Neutrophil (primary cell): Measurements from ENCODE around the gene ERVMER34-1.

Experiments used
- H3K27ac ChIP-seq: fragments of 200-600 bp; sonication (generic); 2 replicates; pipeline ENCODE4 v1.5.1; 2016; ENCODE audit warnings: mild to moderate bottlenecking, moderate library complexity
- H3K27me3 ChIP-seq: fragments of 200-600 bp; sonication (generic); 2 replicates; pipeline ENCODE4 v1.6.0; 2016; ENCODE audit warnings: mild to moderate bottlenecking
- H3K36me3 ChIP-seq: fragments of 200-600 bp; sonication (generic); 2 replicates; pipeline ENCODE4 v1.5.1; 2017
- H3K4me1 ChIP-seq, 2 experiments: fragments of 200-600 bp in 1 of 2; sonication (generic) in 1 of 2; 1 replicate in 1 of 2; 2 replicates in 1 of 2; pipeline versions ENCODE4 v1.5.1 to v1.6.1; 2013 to 2016; ENCODE audit warnings: low read depth in 1 of 2, low read length in 1 of 2, mild to moderate bottlenecking in 1 of 2, moderate library complexity in 1 of 2; ENCODE audit not compliant: control insufficient read depth in 1 of 2, insufficient read depth in 1 of 2
- H3K4me3 ChIP-seq, 2 experiments: fragments of 200-600 bp in 1 of 2; sonication (generic) in 1 of 2; 1 replicate in 1 of 2; 2 replicates in 1 of 2; pipeline ENCODE4 v1.5.1; 2013 to 2016; ENCODE audit warnings: low read depth in 1 of 2, low read length in 1 of 2, mild to moderate bottlenecking in 1 of 2, moderate library complexity in 1 of 2
- H3K9me3 ChIP-seq: fragments of 200-600 bp; sonication (generic); 2 replicates; pipeline ENCODE4 v1.5.1; 2016
- TF ChIP-seq, protein P1 (sequence below): fragments of 200-600 bp; sonication (generic); IDR thresholded peaks from 2 replicates; pipeline ENCODE4 v1.5.1; 2016; ENCODE audit warnings: antibody characterized with exemption

The ERVMER34-1 gene, protein sequence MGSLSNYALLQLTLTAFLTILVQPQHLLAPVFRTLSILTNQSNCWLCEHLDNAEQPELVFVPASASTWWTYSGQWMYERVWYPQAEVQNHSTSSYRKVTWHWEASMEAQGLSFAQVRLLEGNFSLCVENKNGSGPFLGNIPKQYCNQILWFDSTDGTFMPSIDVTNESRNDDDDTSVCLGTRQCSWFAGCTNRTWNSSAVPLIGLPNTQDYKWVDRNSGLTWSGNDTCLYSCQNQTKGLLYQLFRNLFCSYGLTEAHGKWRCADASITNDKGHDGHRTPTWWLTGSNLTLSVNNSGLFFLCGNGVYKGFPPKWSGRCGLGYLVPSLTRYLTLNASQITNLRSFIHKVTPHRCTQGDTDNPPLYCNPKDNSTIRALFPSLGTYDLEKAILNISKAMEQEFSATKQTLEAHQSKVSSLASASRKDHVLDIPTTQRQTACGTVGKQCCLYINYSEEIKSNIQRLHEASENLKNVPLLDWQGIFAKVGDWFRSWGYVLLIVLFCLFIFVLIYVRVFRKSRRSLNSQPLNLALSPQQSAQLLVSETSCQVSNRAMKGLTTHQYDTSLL

DNA sequence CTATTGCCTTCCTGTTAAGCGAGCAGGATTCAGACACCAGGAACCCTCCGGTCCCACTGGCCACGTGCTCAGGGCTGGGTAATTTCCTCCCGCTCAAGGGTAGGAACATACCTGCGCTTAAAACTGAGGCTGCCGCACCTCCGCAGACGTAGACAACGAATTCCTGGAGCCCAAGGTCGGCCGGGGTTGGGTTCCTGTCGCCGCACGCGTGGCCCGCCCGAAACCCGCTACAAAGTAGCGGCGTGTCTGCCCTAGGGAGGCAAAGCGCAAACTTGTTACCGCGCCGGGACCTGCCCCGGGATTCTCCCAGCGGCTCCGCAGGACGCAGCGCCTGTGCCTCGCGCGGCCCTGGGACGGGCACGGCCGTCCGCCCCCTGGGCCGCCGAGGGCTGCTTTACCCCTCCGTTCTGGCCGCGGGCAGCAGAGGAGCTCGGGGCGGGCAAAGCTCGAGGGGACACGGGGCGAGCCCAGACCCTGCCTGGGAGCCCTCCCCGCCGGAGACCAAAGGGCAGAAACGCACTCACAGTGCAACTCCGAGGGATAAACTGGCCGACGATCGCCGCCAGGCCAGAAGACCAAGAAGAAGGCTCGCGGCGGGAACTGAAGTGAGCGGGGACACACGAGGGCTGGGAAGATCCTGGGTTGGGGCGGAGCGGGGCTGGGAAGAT, at the start of gene ERVMER34-1:
ERVMER34-1 (minus strand) TSS at position 607 of the 668 bp plus-strand sequence. CDS start 5,905 bp downstream, outside the sequence.
- TF ChIP-seq, protein P1, sequence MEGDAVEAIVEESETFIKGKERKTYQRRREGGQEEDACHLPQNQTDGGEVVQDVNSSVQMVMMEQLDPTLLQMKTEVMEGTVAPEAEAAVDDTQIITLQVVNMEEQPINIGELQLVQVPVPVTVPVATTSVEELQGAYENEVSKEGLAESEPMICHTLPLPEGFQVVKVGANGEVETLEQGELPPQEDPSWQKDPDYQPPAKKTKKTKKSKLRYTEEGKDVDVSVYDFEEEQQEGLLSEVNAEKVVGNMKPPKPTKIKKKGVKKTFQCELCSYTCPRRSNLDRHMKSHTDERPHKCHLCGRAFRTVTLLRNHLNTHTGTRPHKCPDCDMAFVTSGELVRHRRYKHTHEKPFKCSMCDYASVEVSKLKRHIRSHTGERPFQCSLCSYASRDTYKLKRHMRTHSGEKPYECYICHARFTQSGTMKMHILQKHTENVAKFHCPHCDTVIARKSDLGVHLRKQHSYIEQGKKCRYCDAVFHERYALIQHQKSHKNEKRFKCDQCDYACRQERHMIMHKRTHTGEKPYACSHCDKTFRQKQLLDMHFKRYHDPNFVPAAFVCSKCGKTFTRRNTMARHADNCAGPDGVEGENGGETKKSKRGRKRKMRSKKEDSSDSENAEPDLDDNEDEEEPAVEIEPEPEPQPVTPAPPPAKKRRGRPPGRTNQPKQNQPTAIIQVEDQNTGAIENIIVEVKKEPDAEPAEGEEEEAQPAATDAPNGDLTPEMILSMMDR, result no peak
- H3K36me3 ChIP-seq, result no peaks in the 10 kb centered on the region
- no peak within 1 kb of the TSS for H3K4me3 ChIP-seq
- H3K27me3 ChIP-seq, result peaks cover 66% of the 10 kb centered on the region
- H3K9me3 ChIP-seq, result no peaks in the 10 kb centered on the region
- H3K4me1 ChIP-seq, result peaks cover 6 to 8% of the 10 kb centered on the region in 2 experiments
- no peak within 1 kb of the TSS for H3K27ac ChIP-seq

DNA sequence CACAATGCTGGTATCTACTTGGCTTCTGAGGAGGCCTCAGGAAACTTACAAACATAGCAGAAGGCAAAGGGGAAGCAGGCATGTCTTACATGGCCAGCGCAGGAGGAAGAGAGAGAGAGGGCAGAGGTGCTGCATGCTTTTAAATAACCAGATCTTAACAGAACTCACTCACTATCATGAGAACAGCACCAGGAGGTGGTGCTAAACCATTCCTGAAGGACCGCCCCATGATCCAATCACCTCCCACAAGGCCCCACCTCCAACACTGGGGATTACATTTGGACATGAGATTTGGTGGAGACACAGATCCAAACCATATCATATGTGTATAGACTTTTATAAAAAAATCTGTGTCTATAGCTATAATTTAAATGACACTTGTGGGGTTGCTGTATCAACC, 48.6 kb upstream of the ERVMER34-1 start:
- Histone ChIP-seq H3K9me3 (no peaks in the 10 kb centered on the region), H3K27ac (no peak overlapping the region), H3K27me3 (no peaks in the 10 kb centered on the region), H3K4me3 (no peak overlapping the region), H3K4me1 (no peaks in the 10 kb centered on the region), H3K36me3 (no peaks in the 10 kb centered on the region)
- TF ChIP-seq, protein P1, result no peak

DNA sequence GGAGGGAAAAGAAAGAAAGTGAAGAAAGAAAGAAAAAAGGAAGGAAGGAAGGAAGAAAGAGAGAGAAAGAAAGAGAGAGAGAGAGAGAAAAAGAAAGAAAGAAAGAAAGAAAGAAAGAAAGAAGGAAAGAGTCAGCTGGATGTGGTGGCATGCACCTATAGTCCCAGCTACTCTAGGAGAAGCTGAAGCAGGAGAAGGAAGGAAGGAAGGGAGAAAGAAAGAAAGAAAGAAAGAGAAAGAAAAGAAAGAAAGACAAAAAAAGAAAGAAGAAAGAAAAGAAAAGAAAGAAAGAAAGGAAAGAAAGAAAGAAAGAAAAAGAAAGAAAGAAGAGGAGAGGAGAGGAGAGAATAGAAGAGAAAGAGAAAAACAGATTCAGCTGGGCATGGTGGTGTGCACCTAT, 44.3 kb upstream of the ERVMER34-1 start:
- H3K4me1 ChIP-seq, result no peaks in the 10 kb centered on the region
- no peak overlapping the region for H3K27ac ChIP-seq
- no peaks in the 10 kb centered on the region for H3K9me3 ChIP-seq
- H3K27me3 ChIP-seq, result no peaks in the 10 kb centered on the region
- no peaks in the 10 kb centered on the region for H3K36me3 ChIP-seq
- no peak overlapping the region for H3K4me3 ChIP-seq
- TF ChIP-seq, protein P1, result no peak

DNA sequence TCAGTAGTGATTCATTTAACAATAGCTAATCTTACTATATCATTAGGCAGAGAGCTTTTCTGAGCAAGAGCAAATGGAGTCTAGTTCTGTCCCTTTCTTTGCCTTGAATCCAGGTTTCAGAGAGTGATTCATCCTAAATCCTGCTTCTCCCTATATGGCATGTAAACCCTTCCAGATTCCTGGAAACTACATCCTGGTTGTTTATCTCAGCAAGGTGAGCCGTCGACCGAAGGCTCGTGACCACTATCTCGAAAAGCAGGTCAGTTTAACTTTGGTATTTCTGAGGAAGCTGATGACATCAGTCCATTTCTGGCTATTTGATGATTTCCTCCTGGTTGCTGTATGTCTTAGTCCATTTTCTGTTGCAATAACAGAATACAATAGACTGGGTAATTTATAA, 40.7 kb upstream of the ERVMER34-1 start:
- H3K27me3 ChIP-seq, result no peaks in the 10 kb centered on the region
- no peaks in the 10 kb centered on the region for H3K4me1 ChIP-seq
- no peaks in the 10 kb centered on the region for H3K9me3 ChIP-seq
- no peak overlapping the region for H3K27ac ChIP-seq
- H3K4me3 ChIP-seq, result no peak overlapping the region
- no peaks in the 10 kb centered on the region for H3K36me3 ChIP-seq
- TF ChIP-seq, protein P1, result no peak

DNA sequence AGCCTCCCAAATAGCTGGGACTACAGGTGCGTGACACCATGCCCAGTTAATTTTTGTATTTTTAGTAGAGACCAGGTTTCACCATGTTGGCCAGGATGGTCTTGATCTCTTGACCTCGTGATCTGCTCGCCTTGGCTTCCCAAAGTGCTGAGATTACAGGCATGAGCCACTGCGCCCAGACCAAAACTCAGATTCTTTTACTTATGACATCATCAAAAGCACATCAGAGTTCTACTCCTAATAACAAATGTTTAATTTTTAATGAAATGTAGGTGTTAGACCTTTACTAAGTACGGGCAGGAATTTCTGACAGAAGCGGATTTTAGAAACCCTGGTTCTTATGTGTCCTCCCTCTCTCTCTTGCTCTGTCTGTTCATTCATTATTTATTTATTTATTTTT, 38.5 kb upstream of the ERVMER34-1 start:
- Histone ChIP-seq H3K9me3 (no peaks in the 10 kb centered on the region), H3K36me3 (no peaks in the 10 kb centered on the region), H3K4me3 (no peak overlapping the region), H3K27me3 (no peaks in the 10 kb centered on the region), H3K27ac (no peak overlapping the region), H3K4me1 (no peaks in the 10 kb centered on the region)
- TF ChIP-seq, protein P1, result no peak
